WTC11 (cell line): Measurements from ENCODE around the gene TBC1D14. TPM values are rescaled to one million over a fixed set of nuclear protein-coding genes. Genes with fewer than 3 reads are reported as not detected.

ENCODE experiments used
- ATAC-seq: fragments of 200-7000 bp; cut with Tn5 transposase; 2 replicates; pipeline ENCODE4 v1.10.0; 2021; ENCODE audit warnings: mild to moderate bottlenecking, moderate library complexity
- CTCF ChIA-PET: fragments of 300-600 bp; sonication (Branson Sonifier 250); formaldehyde crosslinking; loops from one replicate; lab custom pipeline; 2021; ENCODE audit warnings: antibody characterized with exemption; lab: Charles Lee
- POLR2A ChIA-PET: fragments of 350-600 bp; sonication (Branson Sonifier 250); formaldehyde crosslinking; loops from one replicate; lab custom pipeline; 2021; ENCODE audit warnings: antibody characterized with exemption; lab: Charles Lee
- DNase-seq: peaks from one replicate; pipeline ENCODE4 v3.0.0; 2021; ENCODE audit warnings: low spot score
- H3K27ac Mint-ChIP-seq: 2 replicates; pipeline ENCODE4 v1.8.0; 2021; ENCODE audit warnings: mixed read lengths
- H3K27me3 Mint-ChIP-seq: 2 replicates; pipeline ENCODE4 v1.8.0; 2021; ENCODE audit warnings: low read depth, mild to moderate bottlenecking, moderate library complexity, mixed read lengths
- H3K36me3 Mint-ChIP-seq: 2 replicates; pipeline ENCODE4 v1.8.0; 2021; ENCODE audit warnings: mixed read lengths
- H3K4me1 Mint-ChIP-seq: 2 replicates; pipeline ENCODE4 v1.8.0; 2022; ENCODE audit warnings: mixed read lengths
- H3K4me3 Mint-ChIP-seq: 2 replicates; pipeline ENCODE4 v1.8.0; 2021; ENCODE audit warnings: mild to moderate bottlenecking, moderate library complexity, mixed read lengths
- H3K9me3 Mint-ChIP-seq: 2 replicates; pipeline ENCODE4 v1.8.0; 2021; ENCODE audit warnings: mixed read lengths
- CREB1 ChIP-seq: sonication (generic); formaldehyde crosslinking; IDR thresholded peaks from 2 replicates; pipeline ENCODE4 v1.8.0; 2023; ENCODE audit warnings: mild to moderate bottlenecking, missing genetic modification reagents
- ELF4 ChIP-seq: sonication (generic); formaldehyde crosslinking; IDR thresholded peaks from 2 replicates; pipeline ENCODE4 v1.8.1; 2022; ENCODE audit warnings: low read depth, mild to moderate bottlenecking, moderate library complexity, missing genetic modification reagents
- EMX1 ChIP-seq: fragments of 250-450 bp; sonication (Bioruptor Pico); IDR thresholded peaks from 2 replicates; pipeline ENCODE4 v1.8.0; 2021; ENCODE audit warnings: mild to moderate bottlenecking
- FOXK1 ChIP-seq: sonication (generic); formaldehyde crosslinking; IDR thresholded peaks from 2 replicates; pipeline ENCODE4 v1.8.0; 2022; ENCODE audit warnings: mild to moderate bottlenecking, moderate library complexity, missing genetic modification reagents
- IRF2 ChIP-seq: sonication (generic); formaldehyde crosslinking; IDR thresholded peaks from 2 replicates; pipeline ENCODE4 v1.8.0; 2022; ENCODE audit warnings: low read depth, missing genetic modification reagents, borderline replicate concordance
- JUN ChIP-seq: sonication (generic); formaldehyde crosslinking; IDR thresholded peaks from 2 replicates; pipeline ENCODE4 v1.8.0; 2023; ENCODE audit warnings: mild to moderate bottlenecking, missing genetic modification reagents
- MYBL2 ChIP-seq: sonication (generic); formaldehyde crosslinking; IDR thresholded peaks from 2 replicates; pipeline ENCODE4 v1.8.1; 2023; ENCODE audit warnings: mild to moderate bottlenecking, moderate library complexity, missing genetic modification reagents
- NFE2L1 ChIP-seq: sonication (generic); formaldehyde crosslinking; IDR thresholded peaks from 2 replicates; pipeline ENCODE4 v1.8.1; 2023; ENCODE audit warnings: missing genetic modification reagents
- NFYB ChIP-seq: sonication (generic); formaldehyde crosslinking; conservative IDR thresholded peaks from 2 replicates; pipeline ENCODE4 v1.8.0; 2022; ENCODE audit warnings: low read depth, missing genetic modification reagents
- PRRX2 ChIP-seq: fragments of 250-450 bp; sonication (Bioruptor Pico); IDR thresholded peaks from 2 replicates; pipeline ENCODE4 v1.8.0; 2021; ENCODE audit warnings: mild to moderate bottlenecking
- SOX15 ChIP-seq: fragments of 250-450 bp; sonication (Bioruptor Pico); IDR thresholded peaks from 2 replicates; pipeline ENCODE4 v1.9.0; 2021; ENCODE audit warnings: mild to moderate bottlenecking
- TEAD1 ChIP-seq: sonication (generic); formaldehyde crosslinking; IDR thresholded peaks from 2 replicates; pipeline ENCODE4 v1.8.0; 2022; ENCODE audit warnings: mild to moderate bottlenecking, missing genetic modification reagents
- ZNF121 ChIP-seq: sonication (generic); formaldehyde crosslinking; IDR thresholded peaks from 2 replicates; pipeline ENCODE4 v1.8.0; 2023; ENCODE audit warnings: missing genetic modification reagents
- ZNF219 ChIP-seq: sonication (generic); formaldehyde crosslinking; IDR thresholded peaks from 2 replicates; pipeline ENCODE4 v1.8.0; 2023; ENCODE audit warnings: missing genetic modification reagents, mild to moderate bottlenecking, borderline replicate concordance
- total RNA-seq: library from RNA; stranded (reverse); gene quantifications from 3 replicates; pipeline ENCODE4 v1.2.3, GENCODE V29; 2021
- TF ChIP-seq, protein P1 (sequence below): sonication (generic); formaldehyde crosslinking; IDR thresholded peaks from 2 replicates; pipeline ENCODE4 v1.8.1; 2023; ENCODE audit warnings: mild to moderate bottlenecking, missing genetic modification reagents
- TF ChIP-seq, protein P2 (sequence below): fragments of 250-450 bp; sonication (Bioruptor Pico); IDR thresholded peaks from 2 replicates; pipeline ENCODE4 v1.8.0; 2021; ENCODE audit warnings: mild to moderate bottlenecking
- TF ChIP-seq, protein P3 (sequence below): fragments of 250-450 bp; sonication (Bioruptor Pico); conservative IDR thresholded peaks from 2 replicates; pipeline ENCODE4 v1.9.0; 2021; ENCODE audit warnings: mild to moderate bottlenecking
- TF ChIP-seq, protein P4 (sequence below): sonication (generic); formaldehyde crosslinking; IDR thresholded peaks from 2 replicates; pipeline ENCODE4 v1.8.1; 2023; ENCODE audit warnings: mild to moderate bottlenecking, missing genetic modification reagents, moderate library complexity
- TF ChIP-seq, protein P5 (sequence below): sonication (generic); formaldehyde crosslinking; IDR thresholded peaks from 2 replicates; pipeline ENCODE4 v1.8.0; 2022; ENCODE audit warnings: mild to moderate bottlenecking, missing genetic modification reagents

TBC1D14 gene
- total RNA-seq, 1 experiment from 2014 or later: 45.1 TPM

DNA sequence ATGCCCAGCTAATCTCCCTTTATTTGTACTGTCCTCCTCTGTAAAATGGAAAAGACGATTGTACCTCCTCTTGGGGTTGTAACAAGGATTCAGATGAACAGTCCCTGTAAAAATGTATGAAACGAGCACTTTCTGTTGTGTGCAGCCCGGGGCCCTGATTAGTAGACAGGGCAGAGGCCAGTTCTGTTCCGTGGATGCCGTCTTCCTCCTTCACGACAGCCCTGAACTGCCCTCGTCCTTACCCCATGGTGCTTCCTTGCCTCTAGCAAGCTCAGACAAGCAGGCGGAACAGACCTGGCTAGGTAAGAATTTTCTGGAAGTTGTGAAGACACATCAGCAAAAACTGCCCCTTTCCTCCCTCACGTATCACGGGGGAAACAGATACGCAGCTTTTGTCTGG, 111.2 kb downstream of the TBC1D14 start:
- no peak for TF ChIP-seq NFE2L1
- CTCF ChIA-PET: interaction anchor here (1.2 to 1.3 kb wide), 2 partner anchors 22 to 50 kb away, joined by 5 to 6 read pairs; partner anchors contain the start of gene TADA2B
- Mint-ChIP-seq H3K36me3 (peaks cover 32% of the 10 kb centered on the region), H3K27ac (0 out of 2 replicates have a peak overlapping the region, but pooled peaks have one; percentile 46), H3K27me3 (no peaks in the 10 kb centered on the region), H3K4me1 (peaks cover 24% of the 10 kb centered on the region), H3K9me3 (no peaks in the 10 kb centered on the region), H3K4me3 (no peak overlapping the region)
- ATAC-seq: no peak
- POLR2A ChIA-PET: no interaction called here
- no peak for DNase-seq

DNA sequence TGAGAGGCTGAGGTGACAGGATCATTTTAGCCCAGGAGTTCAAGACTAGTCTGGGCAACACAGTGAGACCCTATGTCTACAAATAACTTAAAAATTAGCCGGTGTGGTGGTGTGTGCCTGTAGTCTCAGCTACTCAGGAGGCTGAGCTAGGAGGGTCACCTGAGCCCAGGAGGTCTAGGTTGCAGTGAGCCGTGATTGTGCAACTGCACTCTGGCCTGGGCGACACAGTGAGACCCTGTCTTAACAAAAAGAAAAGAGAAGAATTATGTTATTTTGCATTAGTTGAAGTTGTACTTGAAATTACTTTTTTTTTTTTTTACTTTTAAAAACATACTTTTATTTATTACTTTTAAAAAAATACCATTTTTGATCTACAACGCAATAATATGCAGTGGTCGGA, 111.7 kb downstream of the TBC1D14 start:
- peaks cover 35% of the 10 kb centered on the region for H3K36me3 Mint-ChIP-seq
- H3K4me1 Mint-ChIP-seq: peaks cover 28% of the 10 kb centered on the region
- no peak overlapping the region for H3K4me3 Mint-ChIP-seq
- no peaks in the 10 kb centered on the region for H3K27me3 Mint-ChIP-seq
- DNase-seq (no peak), ATAC-seq (no peak)
- H3K9me3 Mint-ChIP-seq: no peaks in the 10 kb centered on the region
- TF ChIP-seq ZNF121 (CRISPR knock-in tag) (peak; percentile 29; the same call in 1 of the 2 replicates), MYBL2 (CRISPR knock-in tag) (no peak)
- ChIA-PET CTCF (no interaction called here), POLR2A (no interaction called here)
- no peak overlapping the region for H3K27ac Mint-ChIP-seq

DNA sequence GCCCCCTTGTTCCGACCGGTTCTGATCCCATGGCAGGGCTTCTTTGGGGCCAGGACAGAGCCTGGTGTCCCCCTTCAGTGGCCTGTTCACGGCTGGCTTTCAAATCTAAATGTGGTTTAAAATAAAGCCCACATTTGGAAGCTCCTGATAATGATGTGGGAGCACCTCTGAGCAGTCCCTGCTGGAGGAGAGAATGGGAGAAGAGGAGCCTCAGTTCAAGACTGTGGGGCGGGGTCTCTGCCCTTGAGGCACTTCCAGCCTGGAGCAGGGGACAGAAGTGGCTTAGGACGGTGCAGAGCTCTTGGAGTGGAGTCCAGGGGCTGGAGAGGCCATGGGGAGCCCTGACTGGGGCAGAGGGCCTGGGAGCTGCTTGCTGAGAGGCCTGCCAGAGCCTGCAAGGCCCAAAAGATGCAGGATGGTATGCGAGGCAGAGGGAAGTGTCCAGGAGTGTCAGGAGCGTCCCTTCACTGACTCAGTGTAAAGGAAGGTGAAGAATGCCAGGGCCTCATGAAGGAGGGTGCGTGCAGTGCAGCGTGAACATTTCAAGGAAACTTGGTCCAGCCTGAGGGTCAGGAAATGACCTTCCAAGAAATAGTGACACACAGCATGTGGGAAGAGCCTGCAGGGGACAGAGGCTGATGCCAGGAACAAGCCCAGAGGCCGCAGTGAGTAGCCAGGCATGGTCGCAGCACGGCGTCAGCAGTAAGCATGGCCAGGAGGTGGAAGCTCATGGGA, 112.5 kb downstream of the TBC1D14 start:
- H3K36me3 Mint-ChIP-seq: peaks cover 40% of the 10 kb centered on the region
- peak overlapping the region; percentile 80 for H3K27ac Mint-ChIP-seq
- TF ChIP-seq, protein P1, sequence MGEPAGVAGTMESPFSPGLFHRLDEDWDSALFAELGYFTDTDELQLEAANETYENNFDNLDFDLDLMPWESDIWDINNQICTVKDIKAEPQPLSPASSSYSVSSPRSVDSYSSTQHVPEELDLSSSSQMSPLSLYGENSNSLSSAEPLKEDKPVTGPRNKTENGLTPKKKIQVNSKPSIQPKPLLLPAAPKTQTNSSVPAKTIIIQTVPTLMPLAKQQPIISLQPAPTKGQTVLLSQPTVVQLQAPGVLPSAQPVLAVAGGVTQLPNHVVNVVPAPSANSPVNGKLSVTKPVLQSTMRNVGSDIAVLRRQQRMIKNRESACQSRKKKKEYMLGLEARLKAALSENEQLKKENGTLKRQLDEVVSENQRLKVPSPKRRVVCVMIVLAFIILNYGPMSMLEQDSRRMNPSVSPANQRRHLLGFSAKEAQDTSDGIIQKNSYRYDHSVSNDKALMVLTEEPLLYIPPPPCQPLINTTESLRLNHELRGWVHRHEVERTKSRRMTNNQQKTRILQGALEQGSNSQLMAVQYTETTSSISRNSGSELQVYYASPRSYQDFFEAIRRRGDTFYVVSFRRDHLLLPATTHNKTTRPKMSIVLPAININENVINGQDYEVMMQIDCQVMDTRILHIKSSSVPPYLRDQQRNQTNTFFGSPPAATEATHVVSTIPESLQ: no peak
- TF ChIP-seq ZNF121 (CRISPR knock-in tag): no peak
- TF ChIP-seq, all 79 proteins: peak for 0
- DNase-seq: no peak
- ChIA-PET POLR2A (no interaction called here), CTCF (interaction anchor here (1.0 kb wide), 1 partner anchor 105 kb away, joined by 4 read pairs; no protein-coding TSS in a partner anchor)
- peaks cover 29% of the 10 kb centered on the region for H3K4me1 Mint-ChIP-seq
- ATAC-seq: no peak
- no peak overlapping the region for H3K4me3 Mint-ChIP-seq
- H3K9me3 Mint-ChIP-seq: no peaks in the 10 kb centered on the region
- no peaks in the 10 kb centered on the region for H3K27me3 Mint-ChIP-seq

DNA sequence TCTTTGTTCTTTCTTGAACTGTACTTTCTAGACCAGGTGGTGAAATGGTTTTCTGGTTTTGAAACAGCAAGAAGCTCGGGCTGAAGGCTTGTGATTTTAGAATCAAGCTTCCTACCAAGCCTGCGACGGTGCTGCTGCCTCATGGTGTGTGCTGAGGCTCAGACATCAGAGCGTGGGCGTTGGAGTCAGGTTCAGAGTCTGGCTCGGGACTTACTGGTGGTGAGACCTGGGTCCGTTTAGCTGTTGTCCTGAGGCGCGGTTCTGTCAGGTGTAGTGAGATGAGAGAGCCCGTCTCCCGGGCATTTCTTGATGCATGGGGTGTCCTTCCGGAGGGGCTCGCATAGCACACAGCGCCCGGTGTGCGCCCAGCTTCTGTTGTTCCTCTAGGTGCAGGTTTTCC, 113.9 kb downstream of the TBC1D14 start:
- CTCF ChIA-PET: interaction anchor here (0.5 kb wide), 1 partner anchor 108 kb away, joined by 3 read pairs; no protein-coding TSS in a partner anchor
- H3K4me1 Mint-ChIP-seq: peaks cover 29% of the 10 kb centered on the region
- peaks cover 41% of the 10 kb centered on the region for H3K36me3 Mint-ChIP-seq

More for the DNA sequence above, 113.9 kb downstream of the TBC1D14 start:
- no peaks in the 10 kb centered on the region for H3K9me3 Mint-ChIP-seq
- H3K27ac Mint-ChIP-seq: 0 out of 2 replicates have a peak overlapping the region, but pooled peaks have one; percentile 20
- H3K27me3 Mint-ChIP-seq: no peaks in the 10 kb centered on the region
- DNase-seq: no peak
- TF ChIP-seq IRF2 (CRISPR knock-in tag): no peak
- TF ChIP-seq ZNF219 (CRISPR knock-in tag): no peak
- TF ChIP-seq JUN (CRISPR knock-in tag): no peak
- no peak for TF ChIP-seq TEAD1 (CRISPR knock-in tag)
- TF ChIP-seq FOXK1: no peak
- TF ChIP-seq, protein P2, sequence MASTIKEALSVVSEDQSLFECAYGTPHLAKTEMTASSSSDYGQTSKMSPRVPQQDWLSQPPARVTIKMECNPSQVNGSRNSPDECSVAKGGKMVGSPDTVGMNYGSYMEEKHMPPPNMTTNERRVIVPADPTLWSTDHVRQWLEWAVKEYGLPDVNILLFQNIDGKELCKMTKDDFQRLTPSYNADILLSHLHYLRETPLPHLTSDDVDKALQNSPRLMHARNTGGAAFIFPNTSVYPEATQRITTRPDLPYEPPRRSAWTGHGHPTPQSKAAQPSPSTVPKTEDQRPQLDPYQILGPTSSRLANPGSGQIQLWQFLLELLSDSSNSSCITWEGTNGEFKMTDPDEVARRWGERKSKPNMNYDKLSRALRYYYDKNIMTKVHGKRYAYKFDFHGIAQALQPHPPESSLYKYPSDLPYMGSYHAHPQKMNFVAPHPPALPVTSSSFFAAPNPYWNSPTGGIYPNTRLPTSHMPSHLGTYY (CRISPR knock-in tag): no peak
- no peak for TF ChIP-seq SOX15 (CRISPR knock-in tag)
- no peak for TF ChIP-seq ELF4 (CRISPR knock-in tag)
- TF ChIP-seq, protein P3, sequence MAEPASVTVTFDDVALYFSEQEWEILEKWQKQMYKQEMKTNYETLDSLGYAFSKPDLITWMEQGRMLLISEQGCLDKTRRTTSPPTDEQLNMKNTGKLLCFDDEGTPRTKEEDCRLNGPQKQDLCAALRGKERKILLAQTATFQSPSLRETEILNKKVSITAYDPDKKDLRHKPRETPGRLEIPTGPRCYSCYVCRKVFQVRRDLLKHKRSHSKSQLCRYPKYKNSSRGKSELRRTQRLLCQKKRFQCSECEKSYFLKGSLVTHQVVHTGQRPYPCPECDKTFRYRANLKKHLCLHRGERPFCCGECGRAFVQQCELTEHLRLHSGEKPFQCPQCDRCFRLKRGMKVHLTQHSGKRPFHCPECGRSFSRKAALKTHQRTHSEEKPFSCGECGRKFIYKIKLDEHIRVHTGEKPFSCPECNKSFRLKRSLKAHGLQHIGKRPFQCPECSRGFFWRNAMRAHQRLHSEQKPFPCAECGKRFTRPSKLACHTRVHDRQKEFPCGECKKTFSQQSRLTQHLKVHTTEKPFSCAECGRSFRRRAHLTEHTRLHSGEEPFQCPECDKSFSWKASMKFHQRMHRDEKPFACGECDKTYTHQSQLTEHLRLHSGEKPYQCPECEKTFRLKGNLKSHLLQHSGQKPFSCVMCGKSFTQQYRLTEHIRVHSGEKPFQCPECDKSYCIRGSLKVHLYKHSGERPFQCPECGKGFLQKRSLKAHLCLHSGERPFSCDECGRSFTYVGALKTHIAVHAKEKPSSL (CRISPR knock-in tag): no peak
- TF ChIP-seq CREB1 (CRISPR knock-in tag): no peak
- TF ChIP-seq EMX1 (CRISPR knock-in tag): no peak
- TF ChIP-seq, protein P4, sequence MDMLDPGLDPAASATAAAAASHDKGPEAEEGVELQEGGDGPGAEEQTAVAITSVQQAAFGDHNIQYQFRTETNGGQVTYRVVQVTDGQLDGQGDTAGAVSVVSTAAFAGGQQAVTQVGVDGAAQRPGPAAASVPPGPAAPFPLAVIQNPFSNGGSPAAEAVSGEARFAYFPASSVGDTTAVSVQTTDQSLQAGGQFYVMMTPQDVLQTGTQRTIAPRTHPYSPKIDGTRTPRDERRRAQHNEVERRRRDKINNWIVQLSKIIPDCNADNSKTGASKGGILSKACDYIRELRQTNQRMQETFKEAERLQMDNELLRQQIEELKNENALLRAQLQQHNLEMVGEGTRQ: no peak
- no peak for TF ChIP-seq PRRX2 (CRISPR knock-in tag)
- TF ChIP-seq ZNF121 (CRISPR knock-in tag): no peak
- no peak for TF ChIP-seq NFYB (CRISPR knock-in tag)
- TF ChIP-seq, protein P5, sequence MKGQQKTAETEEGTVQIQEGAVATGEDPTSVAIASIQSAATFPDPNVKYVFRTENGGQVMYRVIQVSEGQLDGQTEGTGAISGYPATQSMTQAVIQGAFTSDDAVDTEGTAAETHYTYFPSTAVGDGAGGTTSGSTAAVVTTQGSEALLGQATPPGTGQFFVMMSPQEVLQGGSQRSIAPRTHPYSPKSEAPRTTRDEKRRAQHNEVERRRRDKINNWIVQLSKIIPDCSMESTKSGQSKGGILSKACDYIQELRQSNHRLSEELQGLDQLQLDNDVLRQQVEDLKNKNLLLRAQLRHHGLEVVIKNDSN (CRISPR knock-in tag): no peak
- POLR2A ChIA-PET: no interaction called here
- no peak overlapping the region for H3K4me3 Mint-ChIP-seq
- ATAC-seq: no peak
